PC-3 (cell line): ENCODE data around the gene SLC39A11.

Source experiments
- CTCF ChIP-seq: fragments of 300-600 bp; sonication (generic); conservative IDR thresholded peaks from 2 replicates; pipeline ENCODE4 v1.5.1; 2017; ENCODE audit warnings: antibody characterized with exemption, low read depth, mild to moderate bottlenecking, low read length
- EZH2 ChIP-seq: fragments of 300-600 bp; sonication (generic); IDR thresholded peaks from one replicate; pipeline ENCODE4 v1.6.1; 2017; ENCODE audit warnings: antibody characterized with exemption, mild to moderate bottlenecking, low read length; ENCODE audit not compliant: unreplicated experiment

- TF ChIP-seq CTCF (no peak), EZH2 (no peak)
Observed at GRCh38 chr17:73105431-73105830, 12.9 kb upstream of the SLC39A11 start.
